HG02973 (cell line): ENCODE measurements around the gene TBC1D1.

ENCODE experiments used
- ATAC-seq: cut with Tn5 transposase; IDR thresholded peaks from one replicate; pipeline ENCODE4 v1.9.1; 2021; ENCODE audit warnings: moderate library complexity; ENCODE audit not compliant: unreplicated experiment

TBC1D1 gene

DNA sequence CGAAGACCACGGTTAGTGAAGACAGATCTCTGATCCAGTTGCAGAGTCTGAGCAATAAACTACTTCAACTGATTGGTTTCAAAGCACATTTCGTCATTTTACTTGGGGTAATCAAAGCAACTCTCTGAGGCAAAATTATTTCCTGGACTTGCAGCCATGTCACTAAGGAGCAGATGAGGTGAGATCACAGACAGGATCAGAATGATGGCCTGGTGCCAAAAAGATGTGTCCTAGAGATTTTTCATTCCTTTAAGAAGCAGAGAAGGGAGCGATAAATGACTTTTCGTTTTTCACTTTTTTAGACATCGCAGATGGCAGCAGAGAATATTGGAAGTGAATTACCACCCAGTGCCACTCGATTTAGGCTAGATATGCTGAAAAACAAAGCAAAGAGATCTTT lies 153.2 kb downstream of the TBC1D1 start:
- no peak for ATAC-seq

- ATAC-seq, result no peak
Measured at GRCh38 chr4:38045289-38045988, 154.6 kb downstream of the TBC1D1 start.

- ATAC-seq, result no peak
Measured at GRCh38 chr4:38046727-38047489, 156.0 kb downstream of the TBC1D1 start.

GRCh38 chr4:38049545-38050170 lies 158.8 kb downstream of the TBC1D1 start:
- no peak for ATAC-seq

DNA sequence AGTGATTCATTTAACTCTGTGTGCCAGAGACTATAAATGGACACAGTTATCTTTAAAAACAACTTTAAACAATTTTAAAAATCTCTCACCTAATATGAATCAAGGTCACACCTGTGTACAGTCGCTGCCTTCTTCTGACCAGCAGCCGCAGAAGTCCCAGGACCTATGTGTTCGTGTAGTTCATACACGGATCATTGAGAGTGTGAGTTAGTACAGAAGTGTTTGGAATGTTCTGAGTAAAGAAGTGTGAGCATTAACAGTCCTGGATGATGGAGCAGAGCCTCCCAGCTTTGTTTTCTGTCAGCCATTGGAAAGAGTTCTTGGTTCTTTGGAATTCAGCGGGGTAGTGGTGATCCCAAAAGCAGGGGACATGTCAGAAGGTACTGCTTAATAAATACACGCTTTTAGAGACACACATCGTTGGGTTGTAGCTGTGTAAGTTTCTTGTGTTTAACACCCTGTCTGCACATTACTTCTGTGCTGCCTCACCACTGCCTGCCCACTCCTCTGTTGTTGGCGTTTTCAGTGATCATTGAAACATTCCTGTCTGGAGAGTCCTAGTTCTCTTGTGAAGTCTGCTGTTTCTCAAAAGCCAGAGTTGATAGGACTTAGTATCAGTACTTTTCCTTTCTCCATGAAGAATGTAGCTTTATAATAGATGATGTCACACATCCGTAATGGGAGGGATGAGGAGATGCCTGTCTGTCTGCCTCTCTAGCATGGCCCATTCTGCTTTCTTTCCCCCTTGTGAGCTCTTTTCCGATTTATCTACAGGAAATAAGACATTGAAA lies 159.9 kb downstream of the TBC1D1 start:
- no peak for ATAC-seq

DNA sequence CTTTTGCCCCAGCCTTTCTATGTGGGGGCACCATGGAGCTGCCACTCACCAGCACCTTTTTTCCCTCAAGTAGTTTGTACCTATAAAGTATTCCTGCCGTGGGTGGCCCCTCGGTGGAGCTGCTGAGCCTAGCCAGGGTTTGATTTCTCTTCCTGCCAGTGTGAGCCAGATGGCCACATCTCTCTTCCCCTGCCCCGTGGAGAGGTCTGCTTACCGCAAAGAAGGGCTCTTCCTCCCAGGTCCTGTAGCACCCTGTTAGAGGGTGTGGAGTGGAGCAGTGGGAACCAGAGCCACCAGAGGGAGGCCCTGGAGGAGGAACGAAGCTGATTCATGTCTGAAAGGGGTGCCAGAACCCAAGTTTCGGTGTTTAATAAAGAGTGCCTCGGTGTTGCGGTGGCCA lies 164.7 kb downstream of the TBC1D1 start:
- ATAC-seq, result no peak

- ATAC-seq, result no peak
Measured at GRCh38 chr4:38056011-38056685, 165.3 kb downstream of the TBC1D1 start.

DNA sequence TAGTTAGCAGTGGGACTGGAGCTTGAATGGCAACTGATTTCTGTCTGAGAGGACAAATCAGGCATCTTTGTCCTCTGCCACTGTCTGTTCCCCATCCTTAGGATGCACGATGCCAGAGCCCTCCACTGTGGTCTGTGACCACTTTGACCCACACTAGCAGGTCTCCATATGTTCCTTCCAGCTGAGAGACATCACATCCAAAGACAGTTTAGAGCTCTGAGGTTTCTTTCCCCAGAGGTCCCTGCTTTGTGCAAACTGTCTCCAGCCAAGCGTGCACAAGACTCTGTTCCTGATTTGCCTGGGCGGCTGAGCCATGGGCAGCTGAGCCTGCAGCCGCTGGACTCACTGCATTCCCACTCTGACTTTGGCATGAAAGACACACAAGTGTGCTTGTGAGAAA lies 167.3 kb downstream of the TBC1D1 start:
- ATAC-seq, result no peak

DNA sequence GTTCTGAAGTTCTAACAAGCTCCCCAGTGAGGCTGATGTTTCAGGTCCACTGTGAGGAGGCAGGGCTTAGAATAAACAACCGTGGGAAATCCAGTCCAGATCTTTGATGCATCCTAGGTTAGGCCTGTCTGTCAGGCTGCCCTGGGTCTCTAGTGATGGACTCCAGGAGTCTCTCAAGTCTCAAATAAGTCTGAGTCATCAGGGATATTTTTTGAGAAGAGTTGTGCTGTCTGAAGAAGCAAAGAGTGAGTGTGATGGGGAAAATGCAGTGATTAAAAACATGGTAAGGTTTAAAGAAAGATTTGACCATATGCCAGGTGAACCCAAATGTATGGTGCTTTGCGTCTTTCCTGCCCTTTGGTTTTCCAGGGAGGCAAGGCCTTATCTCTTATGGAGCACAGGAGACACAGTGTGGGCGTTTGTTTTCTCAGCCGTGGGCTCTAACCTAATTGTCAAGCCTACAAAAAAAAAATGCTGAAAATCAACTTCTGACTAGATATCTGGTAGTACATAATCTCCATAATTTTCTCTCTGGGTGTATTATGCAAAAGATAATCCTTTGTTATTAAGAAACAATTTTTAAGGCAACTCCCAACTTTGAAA lies 170.0 kb downstream of the TBC1D1 start:
- ATAC-seq, result no peak

DNA sequence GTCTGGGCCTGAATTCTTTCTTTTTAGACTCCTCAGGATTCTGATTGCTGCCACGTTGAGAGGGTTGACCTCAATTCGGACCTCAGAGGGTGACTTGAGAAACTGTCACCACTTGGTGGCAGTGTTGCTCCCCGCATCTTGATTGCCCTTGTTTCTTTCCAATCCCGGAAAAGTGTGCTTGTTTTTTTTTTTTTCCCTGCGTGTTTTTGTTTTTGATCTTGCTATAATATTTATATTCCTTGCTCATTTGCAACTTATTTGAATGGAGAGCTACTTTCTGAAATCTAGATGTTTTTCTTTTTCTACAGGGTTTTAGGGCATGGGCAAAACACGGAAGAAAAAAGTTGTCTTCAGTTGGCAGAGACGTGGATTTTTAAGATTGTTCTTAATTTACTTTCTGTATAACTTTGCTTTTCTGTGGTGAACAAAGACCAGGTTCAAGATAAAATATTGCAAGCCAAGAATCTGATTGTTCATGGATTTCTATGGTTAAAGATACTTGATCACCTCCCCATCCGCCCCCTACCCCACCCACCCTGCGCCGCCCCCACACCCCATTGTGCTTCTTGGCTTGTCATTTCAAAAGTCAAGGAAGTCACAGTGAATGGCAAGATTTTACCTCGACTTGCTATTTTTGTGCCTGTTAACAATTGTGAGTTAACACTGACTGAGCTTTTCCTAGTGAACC lies 171.3 kb downstream of the TBC1D1 start:
- ATAC-seq, result peak; percentile 54

DNA sequence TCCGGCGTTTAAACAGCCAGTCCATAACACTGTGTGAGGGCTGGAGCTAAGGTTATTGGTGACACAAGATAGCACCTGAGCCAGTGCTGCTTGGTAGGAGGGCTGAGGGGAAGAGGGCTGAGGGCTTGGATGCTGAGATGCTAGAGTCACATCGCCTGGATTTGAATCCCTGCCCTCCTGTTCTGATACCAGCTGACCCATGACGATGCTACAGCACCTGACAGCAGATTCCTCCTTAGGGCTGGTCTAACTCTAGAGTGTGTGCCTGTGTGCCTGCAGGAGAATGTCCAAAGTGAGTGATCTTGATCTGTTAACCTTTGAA lies 171.9 kb downstream of the TBC1D1 start:
- no peak for ATAC-seq

DNA sequence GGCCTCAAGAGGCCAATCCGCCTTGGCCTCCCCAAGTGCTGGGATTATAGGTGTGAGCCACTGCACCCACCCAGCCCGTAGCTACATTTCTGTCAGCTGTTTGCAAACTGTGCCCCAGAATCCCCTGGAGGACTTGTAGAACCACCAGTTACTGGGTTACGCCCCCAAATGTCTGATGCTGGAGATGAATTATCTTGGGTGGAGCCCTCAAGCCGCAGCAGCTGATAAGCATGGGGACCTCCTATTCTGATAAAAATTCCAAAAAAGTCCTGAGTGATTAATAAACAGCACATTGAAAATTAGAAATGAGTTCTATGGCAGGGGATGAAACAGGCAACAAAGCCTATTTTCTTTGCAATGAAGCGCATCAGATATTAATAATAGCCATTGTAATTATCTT lies 174.3 kb downstream of the TBC1D1 start:
- ATAC-seq, result no peak

GRCh38 chr4:38065900-38066299 lies 175.0 kb downstream of the TBC1D1 start:
- ATAC-seq, result no peak

DNA sequence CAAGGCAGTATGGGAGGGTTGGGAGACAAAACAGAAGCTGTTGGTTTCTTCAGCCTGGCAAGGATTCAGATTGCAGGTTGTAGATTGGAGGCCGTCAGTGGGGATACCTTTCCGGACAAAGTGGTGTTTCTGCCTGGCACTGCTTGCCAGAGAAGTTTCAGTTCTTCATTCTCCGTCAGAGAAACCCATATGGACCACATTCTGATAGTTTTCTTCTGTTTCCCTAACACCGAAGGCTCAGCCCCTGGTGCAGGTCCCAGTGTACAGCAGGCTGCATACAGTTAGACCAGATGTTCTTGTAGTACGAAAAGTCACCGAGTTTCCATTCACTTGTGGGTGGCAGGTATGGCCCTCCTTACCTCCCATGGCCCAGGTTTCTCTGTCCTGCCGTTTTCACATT lies 176.6 kb downstream of the TBC1D1 start:
- ATAC-seq, result no peak

DNA sequence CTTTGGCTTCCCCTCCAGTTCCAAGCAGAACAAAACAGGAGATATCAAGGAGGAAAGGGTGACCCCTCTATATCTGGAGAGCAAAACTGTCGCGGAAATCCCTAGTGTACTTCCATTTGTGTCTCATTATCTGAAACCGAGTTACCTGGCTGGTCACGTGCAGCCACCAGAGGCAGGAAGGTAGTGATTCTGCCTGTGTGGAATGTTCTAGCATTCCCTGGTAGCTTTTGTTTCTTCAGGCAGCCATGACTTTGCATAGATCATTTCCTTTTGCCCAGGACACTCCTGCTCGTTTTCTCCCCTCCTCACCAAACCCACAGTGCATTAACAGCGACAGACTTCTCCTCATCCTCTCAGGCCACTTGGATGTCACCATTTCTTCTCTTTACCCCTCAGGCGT lies 177.2 kb downstream of the TBC1D1 start:
- no peak for ATAC-seq

- ATAC-seq, result no peak
Measured at GRCh38 chr4:38069271-38069760, 178.4 kb downstream of the TBC1D1 start.

GRCh38 chr4:38071801-38072431 lies 181.0 kb downstream of the TBC1D1 start:
- ATAC-seq, result no peak

DNA sequence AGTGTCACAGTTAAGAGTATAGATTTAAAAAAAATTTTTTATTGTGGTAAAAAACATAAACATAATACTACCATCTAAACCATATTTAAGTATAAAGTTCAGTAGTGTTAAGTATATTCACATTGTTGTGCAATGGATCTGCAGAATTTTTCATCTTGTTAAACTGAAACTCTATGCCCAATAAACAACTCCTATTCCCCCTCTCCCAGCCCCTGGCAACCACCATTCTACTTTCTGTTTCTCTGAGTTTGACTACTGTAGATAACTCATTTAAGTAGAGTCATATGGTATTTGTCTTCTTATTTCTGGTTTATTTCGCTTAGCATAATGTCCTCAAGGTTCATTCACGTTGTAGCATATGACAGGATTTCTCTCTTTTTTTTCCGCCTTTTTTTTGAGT lies 181.7 kb downstream of the TBC1D1 start:
- ATAC-seq, result no peak

GRCh38 chr4:38073596-38074234 lies 182.8 kb downstream of the TBC1D1 start:
- no peak for ATAC-seq
